ENCODE results near the gene PRR22.

Gene PRR22

DNA sequence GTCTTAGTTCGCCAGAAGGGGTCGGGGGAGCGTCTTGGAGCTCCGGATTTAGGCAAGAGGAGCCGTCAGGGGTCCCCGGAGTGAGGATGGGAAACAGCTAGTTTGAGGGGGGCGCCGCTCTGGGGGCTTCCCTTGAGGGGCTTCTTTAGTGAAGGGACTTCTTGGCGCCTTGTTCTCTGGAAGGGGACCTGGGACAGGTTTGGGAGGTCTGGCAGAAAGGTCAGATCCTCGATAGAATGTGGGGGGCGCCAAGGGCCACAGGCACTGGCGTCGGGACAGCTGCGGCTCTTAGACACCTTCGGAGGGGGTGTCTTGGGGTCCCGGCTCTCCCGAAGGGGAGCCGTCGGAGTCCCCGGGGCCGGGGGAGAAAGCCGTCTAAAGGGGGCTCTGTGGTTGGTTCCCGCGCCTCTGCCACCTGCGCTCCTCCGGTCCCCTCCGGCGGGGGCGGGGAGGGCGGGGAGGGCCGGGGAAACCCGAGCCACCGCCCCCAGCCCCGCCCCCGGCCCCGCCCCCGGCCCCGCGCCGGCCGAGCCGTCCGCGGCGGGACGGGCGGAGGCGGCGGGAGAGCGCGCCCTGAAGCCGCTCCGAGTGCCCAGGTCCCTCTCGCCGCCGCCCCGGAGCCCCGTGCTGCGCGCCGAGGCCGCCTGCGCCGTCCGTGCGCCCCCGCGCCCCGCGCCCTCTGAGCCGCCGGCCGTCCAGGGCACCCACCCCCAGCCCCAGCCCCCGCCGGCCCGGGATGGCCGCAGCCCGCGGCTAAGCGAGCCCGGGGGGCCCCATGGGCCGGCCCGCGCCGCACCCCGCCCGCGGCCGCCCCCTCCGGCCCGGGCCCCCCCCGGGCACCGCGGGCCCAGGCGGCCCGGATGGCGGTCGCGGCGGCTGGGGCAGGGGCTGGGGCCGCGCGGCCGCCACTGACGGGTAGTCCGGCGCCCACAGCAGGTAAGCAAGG lies 20.2 kb upstream of the PRR22 start, which contains the start of gene NRTN:
NRTN (plus strand) TSS at position 552 of the 946 bp plus-strand sequence. CDS start 19,099 bp downstream, outside the sequence.
- peaks cover 15% of the 10 kb centered on the region for H3K27me3 ChIP-seq (ENCODE audit: insufficient read depth, insufficient read length)
- peak within 1 kb of the TSS; percentile 53 for H3K4me3 ChIP-seq (ENCODE audit: insufficient read length, low read depth)
- no peak for DNase-seq (ENCODE audit: low read depth, low spot score)
- no peaks in the 10 kb centered on the region for H3K9me3 ChIP-seq (ENCODE audit: insufficient read depth, low read length)
- peak within 1 kb of the TSS; percentile 85 for H3K9ac ChIP-seq (ENCODE audit: insufficient read length, low read depth)
- H3K4me1 ChIP-seq (ENCODE audit: insufficient read depth, insufficient read length): peaks cover 22% of the 10 kb centered on the region
- H3K36me3 ChIP-seq (ENCODE audit: insufficient read depth, insufficient read length, low read length): no peaks in the 10 kb centered on the region
- no peak for TF ChIP-seq YY1 (IDR thresholded peaks at IDR 0.05; ENCODE audit: insufficient read depth, insufficient read length)
- no peak for TF ChIP-seq ZNF274 (IDR thresholded peaks at IDR 0.05; ENCODE audit: low read depth, low read length)
- TF ChIP-seq SUZ12 (IDR thresholded peaks at IDR 0.05; ENCODE audit: extremely low read depth, insufficient read depth, insufficient read length): no peak

DNA sequence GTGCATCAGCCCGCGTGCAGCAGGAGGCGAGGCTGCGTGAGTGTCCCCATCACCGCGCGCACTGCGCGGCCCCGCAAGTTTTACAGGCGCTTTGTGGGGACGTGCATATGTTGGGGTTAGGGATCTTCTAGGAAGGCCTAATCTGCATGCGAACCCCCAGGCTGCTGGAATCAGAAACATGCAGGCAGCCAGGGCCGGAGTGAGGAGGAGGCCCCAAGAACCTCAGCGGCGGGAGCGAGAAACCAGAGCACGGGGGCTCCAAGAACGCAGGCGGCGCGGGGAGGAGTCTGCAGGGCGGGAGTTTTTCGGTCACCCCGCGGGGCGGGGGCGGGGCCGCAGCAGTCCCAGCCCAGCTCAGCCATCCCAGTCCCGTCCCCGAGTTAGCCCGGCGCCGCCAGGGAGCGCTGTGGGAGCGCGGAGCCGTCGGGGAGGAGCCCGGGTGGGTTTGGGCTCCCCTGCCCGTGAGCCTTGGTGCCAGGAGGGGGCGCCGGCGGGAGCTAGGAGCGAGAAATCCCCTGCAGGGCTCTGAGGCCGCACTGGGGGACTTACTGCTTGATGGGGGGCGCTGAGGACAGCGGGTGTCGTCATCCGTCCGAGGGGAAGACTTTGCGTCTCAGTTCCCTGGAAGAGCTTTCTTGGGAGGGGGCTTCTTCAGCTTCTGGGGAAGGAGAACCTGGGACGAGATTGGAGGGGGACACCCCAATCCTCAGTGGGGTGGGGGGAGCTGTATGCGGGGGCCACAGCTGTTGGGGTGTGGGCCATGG lies 19.4 kb upstream of the PRR22 start:
- DNase-seq (ENCODE audit: low read depth, low spot score): peak; percentile 95
- Histone ChIP-seq H3K4me1 (ENCODE audit: insufficient read depth, insufficient read length) (peaks cover 26% of the 10 kb centered on the region), H3K9me3 (ENCODE audit: insufficient read depth, low read length) (no peaks in the 10 kb centered on the region), H3K9ac (ENCODE audit: insufficient read length, low read depth) (peak overlapping the region; percentile 80), H3K36me3 (ENCODE audit: insufficient read depth, insufficient read length, low read length) (no peaks in the 10 kb centered on the region), H3K4me3 (ENCODE audit: insufficient read length, low read depth) (peak overlapping the region; percentile 41), H3K27me3 (ENCODE audit: insufficient read depth, insufficient read length) (peaks cover 15% of the 10 kb centered on the region)
- TF ChIP-seq YY1 (IDR thresholded peaks at IDR 0.05; ENCODE audit: insufficient read depth, insufficient read length): no peak
- TF ChIP-seq SUZ12 (IDR thresholded peaks at IDR 0.05; ENCODE audit: extremely low read depth, insufficient read depth, insufficient read length): no peak
- TF ChIP-seq ZNF274 (IDR thresholded peaks at IDR 0.05; ENCODE audit: low read depth, low read length): no peak

- H3K9ac ChIP-seq (ENCODE audit: insufficient read length, low read depth): peak overlapping the region; percentile 80
- H3K4me3 ChIP-seq (ENCODE audit: insufficient read length, low read depth): peak overlapping the region; percentile 41
- H3K36me3 ChIP-seq (ENCODE audit: insufficient read depth, insufficient read length, low read length): no peaks in the 10 kb centered on the region
- peaks cover 26% of the 10 kb centered on the region for H3K4me1 ChIP-seq (ENCODE audit: insufficient read depth, insufficient read length)
- no peak for TF ChIP-seq ZNF274 (IDR thresholded peaks at IDR 0.05; ENCODE audit: low read depth, low read length)
- no peak for TF ChIP-seq YY1 (IDR thresholded peaks at IDR 0.05; ENCODE audit: insufficient read depth, insufficient read length)
- TF ChIP-seq SUZ12 (IDR thresholded peaks at IDR 0.05; ENCODE audit: extremely low read depth, insufficient read depth, insufficient read length): no peak
- peaks cover 15% of the 10 kb centered on the region for H3K27me3 ChIP-seq (ENCODE audit: insufficient read depth, insufficient read length)
- DNase-seq (ENCODE audit: low read depth, low spot score): no peak
- no peaks in the 10 kb centered on the region for H3K9me3 ChIP-seq (ENCODE audit: insufficient read depth, low read length)
These were observed 18.9 kb upstream of the PRR22 start for GRCh38 chr19:5803441-5803751.

- H3K4me1 ChIP-seq (ENCODE audit: insufficient read depth, insufficient read length): peaks cover 26% of the 10 kb centered on the region
- no peaks in the 10 kb centered on the region for H3K9me3 ChIP-seq (ENCODE audit: insufficient read depth, low read length)
- no peak for TF ChIP-seq YY1 (IDR thresholded peaks at IDR 0.05; ENCODE audit: insufficient read depth, insufficient read length)
- no peak for TF ChIP-seq ZNF274 (IDR thresholded peaks at IDR 0.05; ENCODE audit: low read depth, low read length)
- no peak for TF ChIP-seq SUZ12 (IDR thresholded peaks at IDR 0.05; ENCODE audit: extremely low read depth, insufficient read depth, insufficient read length)
- DNase-seq (ENCODE audit: low read depth, low spot score): no peak
- H3K36me3 ChIP-seq (ENCODE audit: insufficient read depth, insufficient read length, low read length): no peaks in the 10 kb centered on the region
- H3K4me3 ChIP-seq (ENCODE audit: insufficient read length, low read depth): no peak overlapping the region
- H3K27me3 ChIP-seq (ENCODE audit: insufficient read depth, insufficient read length): peaks cover 14% of the 10 kb centered on the region
- no peak overlapping the region for H3K9ac ChIP-seq (ENCODE audit: insufficient read length, low read depth)
These were observed 17.5 kb upstream of the PRR22 start for GRCh38 chr19:5801796-5802619.

- no peaks in the 10 kb centered on the region for H3K9me3 ChIP-seq (ENCODE audit: insufficient read depth, low read length)
- peaks cover 19% of the 10 kb centered on the region for H3K4me1 ChIP-seq (ENCODE audit: insufficient read depth, insufficient read length)
- DNase-seq (ENCODE audit: low read depth, low spot score): no peak
- H3K36me3 ChIP-seq (ENCODE audit: insufficient read depth, insufficient read length, low read length): no peaks in the 10 kb centered on the region
- peaks cover 14% of the 10 kb centered on the region for H3K27me3 ChIP-seq (ENCODE audit: insufficient read depth, insufficient read length)
- TF ChIP-seq ZNF274 (IDR thresholded peaks at IDR 0.05; ENCODE audit: low read depth, low read length): no peak
- no peak for TF ChIP-seq SUZ12 (IDR thresholded peaks at IDR 0.05; ENCODE audit: extremely low read depth, insufficient read depth, insufficient read length)
- no peak for TF ChIP-seq YY1 (IDR thresholded peaks at IDR 0.05; ENCODE audit: insufficient read depth, insufficient read length)
- no peak overlapping the region for H3K4me3 ChIP-seq (ENCODE audit: insufficient read length, low read depth)
- H3K9ac ChIP-seq (ENCODE audit: insufficient read length, low read depth): peak overlapping the region; percentile 44
These were observed 16.1 kb upstream of the PRR22 start for GRCh38 chr19:5800361-5801270.
